ENCODE data around the gene SCO1.
"Not testable (repeated sequence)": the region's sequence is repeated elsewhere in the genome, so short reads cannot be mapped to it uniquely, and the experiment has no call there.

The SCO1 gene

GRCh38 chr17:10697092-10698081 is at the start of gene SCO1, which contains the start of gene ADPRM:
TSS of gene SCO1 (minus strand) at chr17:10697533. CDS start at chr17:10697507, 26 bp downstream.
TSS of gene ADPRM (plus strand) at chr17:10697594. CDS start at chr17:10704927, 7,333 bp downstream.
- DNase-seq, result peak; percentile 28

- DNase-seq, result no peak
These were observed 47.9 kb upstream of the SCO1 start for GRCh38 chr17:10745231-10745630.

- DNase-seq, result no peak
These were observed 47.2 kb upstream of the SCO1 start for GRCh38 chr17:10744501-10745000.

GRCh38 chr17:10743316-10744009 is 46.1 kb upstream of the SCO1 start:
- no peak for DNase-seq

GRCh38 chr17:10742431-10742830 is 45.1 kb upstream of the SCO1 start:
- no peak for DNase-seq

- DNase-seq, result no peak
These were observed 44.2 kb upstream of the SCO1 start for GRCh38 chr17:10741416-10742135.

- DNase-seq, result no peak
These were observed 42.1 kb upstream of the SCO1 start for GRCh38 chr17:10739386-10739785.

GRCh38 chr17:10738521-10739258 is 41.4 kb upstream of the SCO1 start:
- no peak for DNase-seq

GRCh38 chr17:10737736-10738135 is 40.4 kb upstream of the SCO1 start:
- DNase-seq, result no peak

GRCh38 chr17:10737168-10737622 is 39.9 kb upstream of the SCO1 start:
- no peak for DNase-seq

GRCh38 chr17:10735821-10736220 is 38.5 kb upstream of the SCO1 start:
- no peak for DNase-seq

- no peak for DNase-seq
These were observed 37.9 kb upstream of the SCO1 start for GRCh38 chr17:10735251-10735650.

- DNase-seq, result no peak
These were observed 36.3 kb upstream of the SCO1 start for GRCh38 chr17:10733666-10734065.

GRCh38 chr17:10732121-10732520 is 34.8 kb upstream of the SCO1 start:
- not testable (repeated sequence) for DNase-seq

- DNase-seq, result no peak
These were observed 34.1 kb upstream of the SCO1 start for GRCh38 chr17:10731408-10731879.

- DNase-seq, result not testable (repeated sequence)
These were observed 32.9 kb upstream of the SCO1 start for GRCh38 chr17:10730247-10730646.

- DNase-seq, result no peak
These were observed 32.2 kb upstream of the SCO1 start, which contains the start of gene TMEM220 for GRCh38 chr17:10729334-10730193. TSS of gene TMEM220 (minus strand) at chr17:10730023. CDS start at chr17:10729851, 172 bp downstream.

GRCh38 chr17:10728331-10728892 is 31.1 kb upstream of the SCO1 start:
- no peak for DNase-seq

- DNase-seq, result no peak
These were observed 29.9 kb upstream of the SCO1 start for GRCh38 chr17:10727192-10727591.

GRCh38 chr17:10726196-10726595 is 28.9 kb upstream of the SCO1 start:
- no peak for DNase-seq

Measured in KG1 (cell line).